HEK293T (cell line): Measurements from ENCODE around the gene DLG1.
A peak's percentile ranks its signal among the peaks of the same experiment; 100 is the strongest.

Source experiments
- CTCF ChIA-PET: fragments of 350-600 bp; formaldehyde crosslinking; extraction: SDS; loops from one replicate; lab custom pipeline; 2021; ENCODE audit warnings: antibody characterized with exemption, inconsistent platforms; lab: Yijun Ruan, JAX
- POLR2A ChIA-PET: fragments of 350-600 bp; formaldehyde crosslinking; extraction: SDS; loops from one replicate; lab custom pipeline; 2020; ENCODE audit warnings: antibody characterized with exemption, inconsistent platforms; lab: Yijun Ruan, JAX
- DNase-seq: peaks from one replicate; pipeline ENCODE4 v3.0.0; 2012; ENCODE audit warnings: mixed read lengths; ENCODE audit errors: extremely low spot score
- ARNT ChIP-seq: fragments of 450-650 bp; IDR thresholded peaks from 2 replicates; pipeline ENCODE4 v1.6.1; 2017; ENCODE audit warnings: mild to moderate bottlenecking
- BHLHE40 ChIP-seq: fragments of 450-650 bp; IDR thresholded peaks from 2 replicates; pipeline ENCODE4 v1.6.1; 2016; ENCODE audit warnings: mild to moderate bottlenecking, moderate library complexity, borderline replicate concordance
- CTBP1 ChIP-seq: fragments of 450-650 bp; IDR thresholded peaks from 2 replicates; pipeline ENCODE4 v1.6.1; 2016; ENCODE audit warnings: borderline replicate concordance
- ELF4 ChIP-seq: fragments of 450-650 bp; IDR thresholded peaks from 2 replicates; pipeline ENCODE4 v1.6.1; 2017; ENCODE audit warnings: antibody characterized with exemption
- FOXA1 ChIP-seq: fragments of 450-650 bp; IDR thresholded peaks from 2 replicates; pipeline ENCODE4 v1.6.1; 2016; ENCODE audit warnings: mild to moderate bottlenecking
- FOXK2 ChIP-seq: fragments of 450-650 bp; IDR thresholded peaks from 2 replicates; pipeline ENCODE4 v1.6.1; 2016; ENCODE audit warnings: mild to moderate bottlenecking
- FOXM1 ChIP-seq: fragments of 450-650 bp; IDR thresholded peaks from 2 replicates; pipeline ENCODE4 v1.6.1; 2017; ENCODE audit warnings: mild to moderate bottlenecking, borderline replicate concordance
- HDGF ChIP-seq: fragments of 450-650 bp; IDR thresholded peaks from 2 replicates; pipeline ENCODE4 v1.6.1; 2017; ENCODE audit warnings: antibody characterized with exemption, borderline replicate concordance
- L3MBTL2 ChIP-seq: fragments of 450-650 bp; conservative IDR thresholded peaks from 2 replicates; pipeline ENCODE4 v1.6.1; 2016; ENCODE audit warnings: mild to moderate bottlenecking
- LEF1 ChIP-seq: fragments of 450-650 bp; IDR thresholded peaks from 2 replicates; pipeline ENCODE4 v1.6.1; 2017; ENCODE audit warnings: mild to moderate bottlenecking, borderline replicate concordance
- NFRKB ChIP-seq: fragments of 450-650 bp; IDR thresholded peaks from 2 replicates; pipeline ENCODE4 v1.6.1; 2016; ENCODE audit warnings: mild to moderate bottlenecking, moderate library complexity
- SP1 ChIP-seq: fragments of 450-650 bp; IDR thresholded peaks from 2 replicates; pipeline ENCODE4 v1.6.1; 2017
- SUZ12 ChIP-seq: fragments of 450-650 bp; IDR thresholded peaks from 2 replicates; pipeline ENCODE4 v1.6.1; 2016; ENCODE audit warnings: mild to moderate bottlenecking
- TARDBP ChIP-seq: fragments of 450-650 bp; IDR thresholded peaks from 2 replicates; pipeline ENCODE4 v1.6.1; 2016
- ZNF384 ChIP-seq: fragments of 450-650 bp; IDR thresholded peaks from 2 replicates; pipeline ENCODE4 v1.6.1; 2016
- TF ChIP-seq, protein P1 (sequence below): fragments of 450-650 bp; IDR thresholded peaks from 2 replicates; pipeline ENCODE4 v1.6.1; 2016

The DLG1 gene

DNA sequence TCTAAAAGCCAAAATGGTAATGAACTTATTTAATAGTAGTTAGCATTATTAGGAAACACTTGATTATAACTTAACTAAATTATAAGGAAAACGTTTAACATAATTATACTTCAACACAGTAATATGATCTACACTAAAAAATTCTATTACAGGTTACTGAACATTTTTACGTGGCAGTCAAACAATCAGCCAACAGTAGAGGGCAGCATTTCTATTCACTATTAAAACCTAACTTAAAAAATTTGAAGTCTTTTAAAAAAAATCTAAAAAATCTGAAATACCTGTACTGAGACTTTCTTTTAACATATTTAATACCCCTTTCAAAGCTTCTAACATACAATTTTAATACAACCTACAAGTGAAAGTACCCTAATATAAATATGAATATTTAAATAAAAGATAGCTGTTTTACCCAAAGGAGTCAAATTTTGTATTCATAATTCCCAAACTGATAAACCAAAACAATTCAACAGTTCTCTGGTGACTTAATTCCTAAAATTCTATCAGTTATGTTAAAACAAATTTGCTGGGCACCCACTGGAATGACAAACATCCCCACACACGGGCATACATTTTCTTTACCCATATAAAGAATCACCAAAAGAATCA lies 41.5 kb downstream of the DLG1 start:
- ChIA-PET POLR2A (no interaction called here), CTCF (interaction anchor here (0.6 to 1.4 kb wide), 4 partner anchors 25 to 253 kb away, joined by 3 to 6 read pairs (median 3); no protein-coding TSS in a partner anchor)
- no peak for TF ChIP-seq TARDBP
- peak; percentile 5 for DNase-seq

DNA sequence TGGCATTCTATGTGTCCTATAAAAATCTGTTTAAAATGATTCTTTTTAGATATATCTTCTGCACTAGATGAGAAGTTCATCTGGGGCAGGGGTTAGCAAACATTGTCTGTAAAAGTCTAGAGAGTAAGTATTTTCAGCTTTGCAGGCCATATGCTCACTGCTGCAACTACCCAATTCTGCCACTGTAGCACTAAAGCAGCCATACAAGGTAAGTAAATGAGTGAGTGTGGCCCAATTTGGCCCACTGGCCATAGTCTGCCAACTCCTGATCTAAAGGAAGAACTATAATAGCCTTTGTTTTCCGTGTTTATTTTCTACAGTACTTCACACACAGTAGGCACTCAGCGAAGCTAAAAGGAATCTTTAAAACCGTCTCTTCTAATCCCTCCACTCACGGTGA lies 42.3 kb downstream of the DLG1 start:
- ChIA-PET POLR2A (no interaction called here), CTCF (interaction anchor here (1.1 to 1.4 kb wide), 3 partner anchors 11 to 253 kb away, joined by 3 to 4 read pairs (median 3); no protein-coding TSS in a partner anchor)
- DNase-seq, result no peak
- TF ChIP-seq L3MBTL2, result no peak
- TF ChIP-seq BHLHE40, result no peak
- no peak for TF ChIP-seq HDGF
- no peak for TF ChIP-seq NFRKB
- TF ChIP-seq TARDBP, result no peak
- TF ChIP-seq SP1, result no peak
- no peak for TF ChIP-seq ARNT
- no peak for TF ChIP-seq CTBP1
- TF ChIP-seq, protein P1, sequence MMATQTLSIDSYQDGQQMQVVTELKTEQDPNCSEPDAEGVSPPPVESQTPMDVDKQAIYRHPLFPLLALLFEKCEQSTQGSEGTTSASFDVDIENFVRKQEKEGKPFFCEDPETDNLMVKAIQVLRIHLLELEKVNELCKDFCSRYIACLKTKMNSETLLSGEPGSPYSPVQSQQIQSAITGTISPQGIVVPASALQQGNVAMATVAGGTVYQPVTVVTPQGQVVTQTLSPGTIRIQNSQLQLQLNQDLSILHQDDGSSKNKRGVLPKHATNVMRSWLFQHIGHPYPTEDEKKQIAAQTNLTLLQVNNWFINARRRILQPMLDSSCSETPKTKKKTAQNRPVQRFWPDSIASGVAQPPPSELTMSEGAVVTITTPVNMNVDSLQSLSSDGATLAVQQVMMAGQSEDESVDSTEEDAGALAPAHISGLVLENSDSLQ, result no peak
- no peak for TF ChIP-seq FOXM1
- TF ChIP-seq FOXK2, result no peak
- TF ChIP-seq ELF4, result no peak
- no peak for TF ChIP-seq ZNF384

DNA sequence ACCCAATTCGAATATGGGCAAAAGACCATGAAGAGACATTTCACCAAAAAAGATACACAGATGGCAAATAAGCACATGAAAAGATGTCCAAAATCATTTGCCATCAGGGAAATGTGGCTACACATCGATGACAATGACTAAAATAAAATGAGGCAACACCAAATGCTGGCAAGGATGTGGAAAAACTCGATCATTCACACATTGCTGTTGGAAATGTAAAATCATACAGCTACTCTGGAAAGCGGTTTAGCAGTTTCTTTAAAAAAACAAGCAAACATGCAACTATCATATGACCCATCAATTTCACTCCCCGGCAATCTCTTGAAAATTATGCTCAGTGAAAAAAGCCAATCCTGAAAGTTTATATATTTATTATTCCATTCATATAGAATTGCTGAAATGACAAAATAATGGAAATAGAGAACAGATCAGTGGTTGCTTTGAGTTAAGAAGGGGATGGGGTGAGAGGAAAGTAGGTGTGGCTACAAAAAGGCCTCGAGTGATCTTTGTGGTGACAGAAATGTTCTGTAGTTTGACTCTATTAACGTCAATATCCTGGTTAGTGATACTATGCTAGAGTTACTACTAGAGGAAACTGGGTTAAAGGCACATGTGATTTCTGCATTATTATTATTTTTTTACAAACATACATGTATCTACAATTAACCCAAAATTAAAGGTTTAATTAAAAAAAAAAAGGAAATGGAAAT lies 45.0 kb downstream of the DLG1 start:
- CTCF ChIA-PET, result no interaction called here
- TF ChIP-seq SUZ12 (no peak), L3MBTL2 (no peak), CTBP1 (no peak), SP1 (no peak), ELF4 (no peak), FOXA1 (no peak), ARNT (no peak), NFRKB (no peak), FOXM1 (no peak), TARDBP (no peak), LEF1 (no peak), ZNF384 (no peak), HDGF (no peak)
- TF ChIP-seq, protein P1, result no peak
- no peak for DNase-seq
- POLR2A ChIA-PET, result no interaction called here

DNA sequence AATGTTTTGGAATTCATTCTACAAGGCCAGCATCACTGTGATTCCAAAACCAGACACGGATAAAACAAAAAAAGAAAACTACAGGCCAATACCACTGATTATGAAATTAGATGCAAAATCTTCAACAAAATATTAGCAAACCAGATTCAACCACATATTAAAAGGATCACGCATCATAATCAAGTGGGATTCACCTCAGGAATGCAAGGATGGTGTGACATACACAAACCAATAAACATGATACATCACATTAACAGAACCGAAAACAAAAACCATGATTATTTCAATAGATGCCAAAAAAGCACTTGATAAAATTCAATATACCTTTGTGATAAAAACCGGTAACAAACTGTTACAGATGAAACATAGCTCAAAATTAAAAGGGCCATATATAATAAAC lies 48.9 kb downstream of the DLG1 start:
- TF ChIP-seq LEF1 (no peak), SUZ12 (no peak), CTBP1 (no peak), TARDBP (no peak), ZNF384 (no peak), SP1 (no peak), FOXK2 (no peak), BHLHE40 (no peak), FOXA1 (no peak), ELF4 (no peak), FOXM1 (no peak), HDGF (no peak), L3MBTL2 (no peak), ARNT (no peak), NFRKB (no peak)
- TF ChIP-seq, protein P1, result no peak
- CTCF ChIA-PET, result no interaction called here
- POLR2A ChIA-PET, result no interaction called here
- DNase-seq, result no peak

DNA sequence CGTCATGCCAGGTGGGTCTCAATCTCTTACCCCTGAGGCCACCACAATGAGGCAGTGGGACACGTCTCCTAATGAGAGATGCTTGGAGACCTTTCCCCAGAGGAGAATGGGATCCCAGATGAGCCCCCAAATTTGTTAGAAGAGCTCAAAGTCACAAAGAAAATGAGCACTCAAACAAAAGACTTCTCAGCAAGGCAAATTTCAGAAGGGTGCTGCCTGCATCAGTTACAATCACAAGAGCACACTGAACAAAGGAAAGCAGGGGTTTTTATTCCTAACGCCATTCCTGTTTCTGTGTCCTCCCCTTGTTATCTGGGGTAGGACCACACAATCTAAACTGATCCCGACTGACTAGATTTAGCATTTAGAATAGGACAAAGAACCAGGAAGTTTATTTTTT lies 50.1 kb downstream of the DLG1 start:
- CTCF ChIA-PET, result no interaction called here

More for the DNA sequence above, 50.1 kb downstream of the DLG1 start:
- DNase-seq, result no peak
- POLR2A ChIA-PET, result no interaction called here
- no peak for TF ChIP-seq LEF1
- no peak for TF ChIP-seq FOXM1
- no peak for TF ChIP-seq TARDBP
- no peak for TF ChIP-seq SP1
- TF ChIP-seq HDGF, result no peak
- TF ChIP-seq ZNF384, result no peak
- TF ChIP-seq BHLHE40, result no peak
- TF ChIP-seq, protein P1, result no peak
